Activated CD4-positive, alpha-beta T cell treated with anti-CD3 and anti-CD28 coated beads for 24 hours (primary cell): ENCODE results near the gene RASGEF1C.

Experiments used
- DNase-seq, 2 donors: peaks; one replicate each; pipeline ENCODE4 v3.0.0-alpha.2; 2020; ENCODE audit warnings: low read depth in 2 of 2

Gene RASGEF1C

GRCh38 chr5:180179442-180180420, 29.3 kb downstream of the RASGEF1C start:
- no peak for DNase-seq

GRCh38 chr5:180178531-180179441, 30.2 kb downstream of the RASGEF1C start:
- DNase-seq = no peak

GRCh38 chr5:180176191-180176590, 32.8 kb downstream of the RASGEF1C start:
- no peak for DNase-seq

GRCh38 chr5:180175015-180175431, 34.0 kb downstream of the RASGEF1C start:
- DNase-seq = no peak

- DNase-seq = no peak
Measured at GRCh38 chr5:180174587-180174972, 34.4 kb downstream of the RASGEF1C start.

GRCh38 chr5:180173875-180174586, 35.0 kb downstream of the RASGEF1C start:
- DNase-seq = no peak

GRCh38 chr5:180173198-180173544, 35.8 kb downstream of the RASGEF1C start:
- no peak for DNase-seq

GRCh38 chr5:180172447-180173197, 36.4 kb downstream of the RASGEF1C start:
- no peak for DNase-seq

GRCh38 chr5:180171568-180172094, 37.4 kb downstream of the RASGEF1C start:
- no peak for DNase-seq

- no peak for DNase-seq
Measured at GRCh38 chr5:180170810-180171567, 38.0 kb downstream of the RASGEF1C start.

- DNase-seq = no peak
Measured at GRCh38 chr5:180170106-180170809, 38.8 kb downstream of the RASGEF1C start.

- no peak for DNase-seq
Measured at GRCh38 chr5:180169248-180170105, 39.5 kb downstream of the RASGEF1C start.

- no peak for DNase-seq
Measured at GRCh38 chr5:180168758-180169157, 40.3 kb downstream of the RASGEF1C start.

GRCh38 chr5:180166176-180166575, 42.8 kb downstream of the RASGEF1C start:
- no peak for DNase-seq

- DNase-seq = no peak
Measured at GRCh38 chr5:180162304-180162661, 46.7 kb downstream of the RASGEF1C start.

GRCh38 chr5:180161420-180162303, 47.3 kb downstream of the RASGEF1C start:
- no peak for DNase-seq

- DNase-seq = no peak
Measured at GRCh38 chr5:180160789-180161188, 48.2 kb downstream of the RASGEF1C start.

- DNase-seq = no peak
Measured at GRCh38 chr5:180160215-180160614, 48.8 kb downstream of the RASGEF1C start.
